ENCODE results near the gene SMIM22.

Gene SMIM22

GRCh38 chr16:4755687-4756086 is 39.5 kb upstream of the SMIM22 start:
- H3K27ac ChIP-seq (ENCODE audit: low read length): no peak overlapping the region
- no peak overlapping the region for H3K4me3 ChIP-seq (ENCODE audit: low read depth in 1 of 2, low read length in 2 of 2)

GRCh38 chr16:4760221-4760910 is 34.8 kb upstream of the SMIM22 start:
- Histone ChIP-seq H3K27ac (ENCODE audit: low read length) (no peak overlapping the region), H3K27me3 (ENCODE audit: low read depth, low read length) (no peaks in the 10 kb centered on the region), H3K4me1 (ENCODE audit: control insufficient read depth in 1 of 2, insufficient read depth in 2 of 2, low read length in 2 of 2) (peaks cover 0 to 23% of the 10 kb centered on the region in 2 donors), H3K36me3 (ENCODE audit: control insufficient read depth in 1 of 2, insufficient read depth in 2 of 2, low read length in 2 of 2) (peaks cover 40 to 76% of the 10 kb centered on the region in 2 donors), H3K9me3 (ENCODE audit: control insufficient read depth in 1 of 2, low read length in 2 of 2) (no peaks in the 10 kb centered on the region), H3K4me3 (ENCODE audit: low read depth in 1 of 2, low read length in 2 of 2) (no peak overlapping the region)

More at GRCh38 chr16:4755687-4756086, 39.5 kb upstream of the SMIM22 start:
- no peaks in the 10 kb centered on the region for H3K9me3 ChIP-seq (ENCODE audit: control insufficient read depth in 1 of 2, low read length in 2 of 2)
- H3K27me3 ChIP-seq (ENCODE audit: low read depth, low read length): no peaks in the 10 kb centered on the region
- H3K4me1 ChIP-seq (ENCODE audit: control insufficient read depth in 1 of 2, insufficient read depth in 2 of 2, low read length in 2 of 2): peaks cover 0 to 11% of the 10 kb centered on the region in 2 donors
- peaks cover 39 to 83% of the 10 kb centered on the region in 2 donors for H3K36me3 ChIP-seq (ENCODE audit: control insufficient read depth in 1 of 2, insufficient read depth in 2 of 2, low read length in 2 of 2)

GRCh38 chr16:4762205-4762604 is 33.0 kb upstream of the SMIM22 start:
- Histone ChIP-seq H3K4me1 (ENCODE audit: control insufficient read depth in 1 of 2, insufficient read depth in 2 of 2, low read length in 2 of 2) (peaks cover 5 to 34% of the 10 kb centered on the region in 2 donors), H3K36me3 (ENCODE audit: control insufficient read depth in 1 of 2, insufficient read depth in 2 of 2, low read length in 2 of 2) (peaks cover 32 to 62% of the 10 kb centered on the region in 2 donors), H3K9me3 (ENCODE audit: control insufficient read depth in 1 of 2, low read length in 2 of 2) (no peaks in the 10 kb centered on the region), H3K27me3 (ENCODE audit: low read depth, low read length) (no peaks in the 10 kb centered on the region), H3K27ac (ENCODE audit: low read length) (no peak overlapping the region), H3K4me3 (ENCODE audit: low read depth in 1 of 2, low read length in 2 of 2) (no peak overlapping the region)

GRCh38 chr16:4763791-4764190 is 31.4 kb upstream of the SMIM22 start:
- no peak overlapping the region for H3K4me3 ChIP-seq (ENCODE audit: low read depth in 1 of 2, low read length in 2 of 2)
- H3K27ac ChIP-seq (ENCODE audit: low read length): no peak overlapping the region
- no peaks in the 10 kb centered on the region for H3K9me3 ChIP-seq (ENCODE audit: control insufficient read depth in 1 of 2, low read length in 2 of 2)
- peaks cover 25 to 53% of the 10 kb centered on the region in 2 donors for H3K36me3 ChIP-seq (ENCODE audit: control insufficient read depth in 1 of 2, insufficient read depth in 2 of 2, low read length in 2 of 2)
- H3K4me1 ChIP-seq (ENCODE audit: control insufficient read depth in 1 of 2, insufficient read depth in 2 of 2, low read length in 2 of 2): peaks cover 5 to 41% of the 10 kb centered on the region in 2 donors
- no peaks in the 10 kb centered on the region for H3K27me3 ChIP-seq (ENCODE audit: low read depth, low read length)

- Histone ChIP-seq H3K9me3 (ENCODE audit: control insufficient read depth in 1 of 2, low read length in 2 of 2) (no peaks in the 10 kb centered on the region), H3K4me3 (ENCODE audit: low read depth in 1 of 2, low read length in 2 of 2) (peak overlapping the region; percentile 75 to 98), H3K27me3 (ENCODE audit: low read depth, low read length) (no peaks in the 10 kb centered on the region), H3K36me3 (ENCODE audit: control insufficient read depth in 1 of 2, insufficient read depth in 2 of 2, low read length in 2 of 2) (peaks cover 12 to 33% of the 10 kb centered on the region in 2 donors), H3K27ac (ENCODE audit: low read length) (peak overlapping the region; percentile 56), H3K4me1 (ENCODE audit: control insufficient read depth in 1 of 2, insufficient read depth in 2 of 2, low read length in 2 of 2) (peaks cover 5 to 33% of the 10 kb centered on the region in 2 donors)
These were observed 29.4 kb upstream of the SMIM22 start for GRCh38 chr16:4765511-4766474.

- Histone ChIP-seq H3K27me3 (ENCODE audit: low read depth, low read length) (no peaks in the 10 kb centered on the region), H3K36me3 (ENCODE audit: control insufficient read depth in 1 of 2, insufficient read depth in 2 of 2, low read length in 2 of 2) (peaks cover 9 to 25% of the 10 kb centered on the region in 2 donors), H3K4me1 (ENCODE audit: control insufficient read depth in 1 of 2, insufficient read depth in 2 of 2, low read length in 2 of 2) (peaks cover 5 to 33% of the 10 kb centered on the region in 2 donors), H3K4me3 (ENCODE audit: low read depth in 1 of 2, low read length in 2 of 2) (peak within 1 kb of the TSS; percentile 75 to 98), H3K27ac (ENCODE audit: low read length) (peak within 1 kb of the TSS; percentile 78), H3K9me3 (ENCODE audit: control insufficient read depth in 1 of 2, low read length in 2 of 2) (no peaks in the 10 kb centered on the region)
These were observed 28.1 kb upstream of the SMIM22 start, which contains the start of gene ZNF500 for GRCh38 chr16:4766875-4767628. Gene ZNF500, minus strand, starts transcription at chr16:4767162. Its CDS starts 1,184 bp downstream, at chr16:4765978.

- peak overlapping the region; percentile 78 for H3K27ac ChIP-seq (ENCODE audit: low read length)
- peaks cover 4 to 18% of the 10 kb centered on the region in 2 donors for H3K36me3 ChIP-seq (ENCODE audit: control insufficient read depth in 1 of 2, insufficient read depth in 2 of 2, low read length in 2 of 2)
- H3K27me3 ChIP-seq (ENCODE audit: low read depth, low read length): no peaks in the 10 kb centered on the region
- H3K4me3 ChIP-seq (ENCODE audit: low read depth in 1 of 2, low read length in 2 of 2): peak overlapping the region; percentile 61 to 66
- peaks cover 5 to 33% of the 10 kb centered on the region in 2 donors for H3K4me1 ChIP-seq (ENCODE audit: control insufficient read depth in 1 of 2, insufficient read depth in 2 of 2, low read length in 2 of 2)
- no peaks in the 10 kb centered on the region for H3K9me3 ChIP-seq (ENCODE audit: control insufficient read depth in 1 of 2, low read length in 2 of 2)
These were observed 27.2 kb upstream of the SMIM22 start for GRCh38 chr16:4767872-4768548.

- Histone ChIP-seq H3K9me3 (ENCODE audit: control insufficient read depth in 1 of 2, low read length in 2 of 2) (no peaks in the 10 kb centered on the region), H3K27ac (ENCODE audit: low read length) (peak overlapping the region; percentile 78), H3K27me3 (ENCODE audit: low read depth, low read length) (no peaks in the 10 kb centered on the region), H3K4me1 (ENCODE audit: control insufficient read depth in 1 of 2, insufficient read depth in 2 of 2, low read length in 2 of 2) (peaks cover 5 to 30% of the 10 kb centered on the region in 2 donors), H3K4me3 (ENCODE audit: low read depth in 1 of 2, low read length in 2 of 2) (peak overlapping the region; percentile 61 to 66), H3K36me3 (ENCODE audit: control insufficient read depth in 1 of 2, insufficient read depth in 2 of 2, low read length in 2 of 2) (peaks cover 0 to 12% of the 10 kb centered on the region in 2 donors)
These were observed 26.4 kb upstream of the SMIM22 start for GRCh38 chr16:4768549-4769305.

- no peaks in the 10 kb centered on the region for H3K27me3 ChIP-seq (ENCODE audit: low read depth, low read length)
- H3K4me1 ChIP-seq (ENCODE audit: control insufficient read depth in 1 of 2, insufficient read depth in 2 of 2, low read length in 2 of 2): peaks cover 5 to 30% of the 10 kb centered on the region in 2 donors
- peak overlapping the region; percentile 45 for H3K27ac ChIP-seq (ENCODE audit: low read length)
- H3K9me3 ChIP-seq (ENCODE audit: control insufficient read depth in 1 of 2, low read length in 2 of 2): no peaks in the 10 kb centered on the region
- peaks cover 0 to 9% of the 10 kb centered on the region in 2 donors for H3K36me3 ChIP-seq (ENCODE audit: control insufficient read depth in 1 of 2, insufficient read depth in 2 of 2, low read length in 2 of 2)
- peak overlapping the region; percentile 61 to 66 for H3K4me3 ChIP-seq (ENCODE audit: low read depth in 1 of 2, low read length in 2 of 2)
These were observed 25.9 kb upstream of the SMIM22 start for GRCh38 chr16:4769306-4769638.

GRCh38 chr16:4771646-4772045 is 23.5 kb upstream of the SMIM22 start:
- Histone ChIP-seq H3K36me3 (ENCODE audit: control insufficient read depth in 1 of 2, insufficient read depth in 2 of 2, low read length in 2 of 2) (no peaks in the 10 kb centered on the region), H3K4me1 (ENCODE audit: control insufficient read depth in 1 of 2, insufficient read depth in 2 of 2, low read length in 2 of 2) (peaks cover 0 to 12% of the 10 kb centered on the region in 2 donors), H3K27ac (ENCODE audit: low read length) (no peak overlapping the region), H3K27me3 (ENCODE audit: low read depth, low read length) (no peaks in the 10 kb centered on the region), H3K9me3 (ENCODE audit: control insufficient read depth in 1 of 2, low read length in 2 of 2) (no peaks in the 10 kb centered on the region), H3K4me3 (ENCODE audit: low read depth in 1 of 2, low read length in 2 of 2) (no peak overlapping the region)
